HT1080 (cell line): ENCODE results near the gene PNMA1. TPM values are rescaled to one million over a fixed set of nuclear protein-coding genes. Genes with fewer than 3 reads are reported as not detected.
A peak's percentile ranks its signal among the peaks of the same experiment; 100 is the strongest.
"Not testable (repeated sequence)": the region's sequence is repeated elsewhere in the genome, so short reads cannot be mapped to it uniquely, and the experiment has no call there.

Experiments
- DNase-seq: peaks from one replicate; pipeline ENCODE4 v3.0.0-alpha.2; 2015; ENCODE audit warnings: low read depth
- total RNA-seq: library from RNA; depleted of rRNA; stranded (reverse); fragments of >200 nt; shearing (Covaris generic); gene quantifications from 2 replicates; pipeline ENCODE4 v1.2.3, GENCODE V29; 2014

Gene PNMA1
- total RNA-seq, 1 experiment from 2014 or later, result 12.1 TPM

DNA sequence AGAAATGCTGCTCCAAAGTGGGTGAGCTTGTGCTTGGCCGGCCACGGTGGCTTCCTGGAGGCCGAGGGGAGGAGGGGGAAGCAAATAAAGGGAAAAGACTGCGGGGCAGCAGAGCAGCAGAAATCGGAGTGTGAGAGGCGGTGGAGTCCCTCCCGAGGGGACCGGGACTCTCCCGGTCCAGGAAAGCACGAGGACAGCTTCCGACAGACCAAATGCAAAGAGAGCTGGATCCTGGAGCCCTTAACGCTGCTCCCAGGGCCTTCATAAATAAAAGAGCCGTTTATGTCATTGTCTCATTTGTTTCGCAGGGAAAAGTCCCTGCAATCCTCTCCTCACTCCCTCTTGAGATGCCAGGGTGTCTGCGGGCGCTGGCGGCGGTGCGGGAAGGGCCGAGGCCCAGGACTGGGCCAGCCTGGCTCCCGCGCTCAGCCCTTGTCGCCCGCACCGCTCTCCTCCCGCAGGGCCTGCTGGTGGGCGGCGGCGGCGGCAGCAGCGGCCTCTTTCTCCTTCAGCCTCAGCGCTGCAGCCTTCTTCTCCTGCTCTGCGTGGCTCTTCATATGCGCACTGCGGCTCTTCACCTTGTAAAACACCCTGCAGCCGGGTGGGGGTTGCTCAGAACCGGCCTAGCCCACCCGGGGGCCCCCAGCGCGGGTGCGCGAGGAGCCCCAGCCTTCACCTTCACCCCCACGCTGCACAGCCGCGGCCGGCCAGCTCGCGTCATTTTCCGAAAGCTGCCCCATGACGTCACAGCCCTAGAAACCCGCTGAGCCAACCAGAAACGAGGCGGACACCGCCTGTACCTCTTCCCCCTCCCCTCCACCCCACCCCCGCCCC, 4.5 kb upstream of the PNMA1 start:
- DNase-seq, result no peak

DNA sequence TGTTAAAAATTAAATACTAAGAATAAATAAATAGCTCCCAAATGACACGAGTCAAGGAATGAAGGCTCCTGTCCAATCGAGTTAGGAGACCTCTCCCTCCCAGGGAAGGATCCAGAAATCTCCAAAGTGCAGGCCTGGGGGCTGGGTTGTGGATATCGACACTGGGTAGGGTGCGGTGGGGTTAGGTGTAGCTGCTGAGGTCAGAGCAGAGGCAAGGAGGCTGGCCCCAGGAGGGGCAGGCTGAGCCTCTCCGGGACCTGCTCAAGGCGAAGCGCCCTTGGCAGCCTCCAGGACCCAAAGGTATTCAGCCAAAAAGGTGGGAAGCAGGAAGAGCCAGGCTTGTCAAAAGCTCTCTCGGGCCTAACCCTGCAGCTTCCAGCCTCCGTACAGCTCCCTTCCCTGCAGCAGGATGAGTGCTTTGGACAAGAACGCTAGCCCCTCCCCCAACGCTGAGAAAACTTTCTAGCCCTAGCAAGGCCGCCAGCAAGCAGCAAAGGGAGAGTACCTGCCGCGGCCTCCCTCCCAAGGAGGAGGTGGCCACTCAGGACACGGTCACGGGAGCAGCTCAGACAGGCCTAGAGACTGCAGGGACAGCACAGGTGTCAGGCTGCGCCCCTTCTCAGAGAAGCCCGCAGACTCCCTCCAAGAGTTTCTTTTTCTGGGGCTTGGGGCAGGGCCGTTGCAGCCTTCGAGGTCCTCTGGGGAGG, 3.7 kb upstream of the PNMA1 start:
- no peak for DNase-seq

DNA sequence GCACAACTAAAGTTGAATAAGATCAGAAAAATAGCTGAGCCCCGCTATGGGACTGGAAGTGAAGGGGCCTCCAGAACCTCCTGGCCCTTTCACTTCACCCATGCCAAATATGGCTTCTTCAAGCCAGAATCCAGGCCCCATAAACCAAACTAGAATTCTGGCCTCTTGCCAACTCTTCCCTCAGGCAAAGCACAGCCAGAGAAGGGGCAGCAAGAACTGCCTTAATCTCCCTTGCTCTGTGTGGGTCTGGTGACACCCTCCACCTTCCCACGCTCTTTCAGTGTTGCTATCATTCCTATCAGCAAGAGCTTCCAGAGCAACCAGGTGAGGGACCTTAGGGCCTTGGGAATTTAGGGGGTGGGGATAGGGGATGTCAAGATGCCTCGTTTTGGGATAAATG, 3.1 kb upstream of the PNMA1 start:
- no peak for DNase-seq

DNA sequence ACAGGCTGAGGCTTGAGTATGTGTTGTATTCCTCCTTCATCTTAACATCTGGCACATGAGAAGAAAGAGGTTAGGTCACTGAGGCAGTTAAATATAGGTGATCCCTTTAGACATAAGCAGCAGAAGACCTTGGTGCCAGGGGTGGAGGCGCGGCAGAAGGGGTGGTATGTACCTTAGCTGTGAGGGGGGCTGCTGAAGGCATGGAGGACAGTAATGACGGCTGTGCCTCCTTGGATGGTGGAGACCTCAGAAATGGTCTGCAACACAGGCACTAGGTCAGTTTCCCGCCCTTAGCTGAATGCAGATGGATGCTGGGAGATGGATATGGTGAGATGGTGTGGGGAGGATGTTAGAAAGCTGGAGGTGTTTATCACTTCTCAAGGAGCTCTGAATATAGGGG, 1.5 kb upstream of the PNMA1 start:
- no peak for DNase-seq

DNA sequence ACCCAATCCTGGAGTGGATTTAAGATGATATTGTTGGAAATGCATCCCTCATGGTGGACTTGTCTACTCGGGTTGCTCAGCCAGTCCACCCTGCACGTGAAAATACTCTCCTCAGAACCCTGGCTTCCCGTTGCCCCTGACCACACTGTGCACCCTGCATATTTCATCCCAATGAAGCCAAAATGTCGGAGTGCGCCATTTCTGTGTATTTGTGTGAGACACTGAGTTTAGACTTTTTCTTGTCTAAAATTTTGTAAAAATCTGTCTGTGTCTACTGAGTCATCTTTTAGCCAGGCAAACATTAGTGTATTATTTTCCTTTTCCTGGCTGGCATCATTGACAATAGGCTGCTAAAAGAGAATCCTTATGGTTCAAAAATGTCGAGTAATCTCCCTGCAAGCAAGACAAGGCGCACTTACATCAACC, 485 bp upstream of the PNMA1 start:
- no peak for DNase-seq

DNA sequence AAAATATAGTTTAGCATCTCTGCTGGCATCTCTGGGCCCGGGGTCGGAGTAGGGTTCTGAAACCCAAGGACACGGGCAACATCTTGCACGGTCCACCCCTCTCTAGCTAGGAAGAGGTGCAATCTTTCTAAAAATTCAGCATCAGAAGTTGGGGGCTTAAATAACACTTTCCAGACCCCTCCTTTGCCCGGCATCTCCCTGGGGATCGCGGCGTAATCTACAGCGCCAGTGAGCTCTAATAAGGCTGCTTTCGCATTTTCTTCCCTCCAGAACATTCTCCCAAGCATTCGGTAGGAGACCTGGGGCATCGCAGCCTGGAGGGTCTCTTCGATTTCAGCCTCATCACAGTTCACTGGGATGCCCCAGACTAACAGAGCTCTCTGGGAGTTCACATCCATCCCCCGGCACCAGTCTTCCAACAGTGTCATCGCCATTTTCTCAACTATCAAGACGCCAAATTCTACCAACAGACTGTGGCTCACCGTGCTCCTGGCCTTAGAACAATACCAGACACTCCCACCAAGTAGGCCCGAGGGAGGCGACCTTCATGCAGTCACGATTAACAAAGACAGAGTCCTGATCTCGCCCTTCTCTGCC, 880 bp downstream of the PNMA1 start:
- no peak for DNase-seq

DNA sequence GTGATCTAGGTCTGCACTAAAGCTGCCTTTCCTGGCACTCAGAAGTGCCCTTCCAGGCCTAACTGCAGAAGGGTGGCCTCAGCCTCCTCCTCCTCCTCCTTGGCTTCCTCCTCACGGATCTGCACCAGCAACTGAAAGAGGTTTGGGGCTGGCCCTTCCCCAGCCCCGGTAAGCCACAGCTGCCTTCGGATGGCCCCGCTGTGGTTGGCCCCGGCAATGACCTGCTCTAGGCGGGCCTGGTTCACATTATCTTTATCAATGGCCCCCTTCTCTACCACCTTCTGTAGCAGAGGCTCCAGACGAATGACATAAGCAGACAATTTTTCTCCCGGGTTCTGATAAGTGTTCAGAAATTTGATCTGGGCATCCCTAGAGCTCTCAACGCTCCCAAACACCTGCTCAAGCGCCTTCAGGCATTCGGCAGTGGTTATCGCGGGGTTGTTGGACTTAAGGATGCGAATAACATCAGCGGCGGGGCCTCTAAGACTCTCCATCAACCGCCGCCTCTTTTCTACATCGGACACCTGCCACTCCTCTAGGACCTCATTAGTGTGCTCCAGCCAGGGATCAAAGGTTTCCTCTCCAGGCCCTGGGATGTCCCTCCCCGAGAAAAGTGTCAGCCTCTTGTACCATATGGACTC, 1.5 kb downstream of the PNMA1 start:
- DNase-seq, result no peak

DNA sequence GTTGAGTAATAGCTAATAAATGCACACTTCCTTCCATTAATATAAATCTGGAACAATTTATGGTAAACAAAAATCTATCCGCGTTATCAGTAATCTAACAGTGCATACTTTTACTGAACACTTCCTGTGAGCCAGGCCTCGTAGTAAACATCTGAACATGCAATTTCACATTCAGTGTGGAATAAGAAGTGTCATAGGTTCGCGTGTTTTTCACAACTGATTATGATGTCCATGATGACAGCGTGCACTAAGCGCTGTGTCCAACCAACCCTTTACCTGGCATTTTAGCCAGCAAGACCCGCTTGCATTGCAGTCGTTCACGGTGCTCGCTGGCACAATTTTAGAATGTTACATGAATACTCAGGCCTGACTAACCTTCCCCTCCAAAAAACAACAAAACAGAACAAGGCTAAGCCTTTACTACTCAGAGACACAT, 2.1 kb downstream of the PNMA1 start:
- DNase-seq, result no peak

DNA sequence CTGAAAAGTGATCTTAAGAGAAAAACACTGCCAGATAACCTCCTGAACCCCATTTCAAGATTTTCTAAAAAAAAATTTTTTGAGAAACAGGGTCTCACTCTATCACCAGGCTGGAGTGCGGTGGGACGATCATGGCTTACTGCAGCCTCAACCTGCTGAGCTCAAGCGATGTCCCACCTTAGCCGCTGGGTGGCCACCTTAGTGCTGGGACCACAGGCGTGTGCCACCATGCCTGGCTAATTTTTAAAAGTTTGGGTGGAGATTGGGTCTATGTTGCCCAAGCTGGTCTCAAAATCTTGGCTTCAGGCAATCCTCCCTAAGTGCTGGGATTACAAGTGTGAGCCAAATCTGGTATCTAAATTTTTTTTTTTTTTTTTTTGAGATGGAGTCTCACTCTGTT, 3.4 kb downstream of the PNMA1 start:
- DNase-seq, result no peak

DNA sequence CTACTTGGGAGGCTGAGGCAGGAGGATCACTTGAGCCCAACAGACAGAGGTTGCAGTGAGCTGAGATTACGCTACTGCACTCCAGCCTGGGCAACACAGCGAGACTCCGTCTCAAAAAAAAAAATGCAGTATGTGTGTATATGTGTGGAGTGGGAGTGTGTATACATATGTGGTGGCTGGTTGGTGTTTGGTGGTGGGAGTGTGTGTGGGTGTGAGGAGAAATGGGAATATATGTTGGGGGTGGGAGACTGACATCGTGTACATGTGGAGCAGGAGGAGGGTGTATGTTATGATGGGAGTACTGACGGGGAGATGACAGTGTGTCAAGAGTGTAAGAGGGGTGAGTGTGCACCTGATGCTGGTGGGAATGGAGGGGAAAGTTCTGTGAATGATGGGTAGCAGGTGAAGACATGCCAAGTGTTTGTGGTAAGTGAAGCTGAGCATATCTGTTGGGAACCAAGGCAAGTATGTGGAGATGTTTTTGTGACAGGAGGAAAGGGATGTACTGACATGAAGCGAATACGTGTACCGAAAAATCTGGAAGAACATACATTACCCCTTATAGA, 4.2 kb downstream of the PNMA1 start:
- no peak for DNase-seq

DNA sequence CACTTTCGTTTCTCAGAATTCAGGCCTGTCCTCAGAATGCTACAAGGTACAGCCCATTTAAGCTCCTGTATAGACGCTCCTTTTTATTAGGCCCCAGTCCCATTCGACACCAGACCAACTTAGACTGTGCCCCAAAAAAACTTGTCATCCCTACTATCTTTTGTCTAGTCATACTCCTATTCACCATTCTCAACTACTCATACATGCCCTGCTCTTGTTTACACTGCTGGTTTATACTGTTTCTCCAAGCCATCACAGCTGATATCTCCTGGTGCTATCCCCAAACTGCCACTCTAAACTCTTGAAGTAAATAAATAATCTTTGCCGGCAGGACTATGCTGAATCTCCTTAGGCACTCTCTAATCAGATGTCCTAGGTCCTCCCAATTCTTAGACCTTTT, 6.1 kb downstream of the PNMA1 start:
- not testable (repeated sequence) for DNase-seq

DNA sequence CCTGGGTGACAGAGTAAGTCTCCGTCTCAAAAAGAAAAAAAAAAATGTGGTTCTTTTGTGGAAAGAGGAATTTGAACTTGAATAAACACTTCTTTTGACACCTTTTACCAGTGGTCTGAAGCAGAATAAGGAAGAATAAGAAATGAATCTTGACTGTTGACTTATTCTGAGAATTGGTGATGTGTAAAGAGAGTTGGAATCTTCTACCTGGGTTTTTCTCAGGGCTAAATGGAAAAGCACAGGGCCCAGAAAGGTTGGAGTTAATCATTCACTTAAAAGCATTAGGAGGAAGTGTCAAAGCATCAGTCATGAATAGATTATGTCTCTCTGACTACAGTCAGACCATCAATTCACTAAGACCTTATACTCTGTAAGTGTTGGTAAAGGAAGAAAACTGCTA, 13.9 kb downstream of the PNMA1 start:
- no peak for DNase-seq

DNA sequence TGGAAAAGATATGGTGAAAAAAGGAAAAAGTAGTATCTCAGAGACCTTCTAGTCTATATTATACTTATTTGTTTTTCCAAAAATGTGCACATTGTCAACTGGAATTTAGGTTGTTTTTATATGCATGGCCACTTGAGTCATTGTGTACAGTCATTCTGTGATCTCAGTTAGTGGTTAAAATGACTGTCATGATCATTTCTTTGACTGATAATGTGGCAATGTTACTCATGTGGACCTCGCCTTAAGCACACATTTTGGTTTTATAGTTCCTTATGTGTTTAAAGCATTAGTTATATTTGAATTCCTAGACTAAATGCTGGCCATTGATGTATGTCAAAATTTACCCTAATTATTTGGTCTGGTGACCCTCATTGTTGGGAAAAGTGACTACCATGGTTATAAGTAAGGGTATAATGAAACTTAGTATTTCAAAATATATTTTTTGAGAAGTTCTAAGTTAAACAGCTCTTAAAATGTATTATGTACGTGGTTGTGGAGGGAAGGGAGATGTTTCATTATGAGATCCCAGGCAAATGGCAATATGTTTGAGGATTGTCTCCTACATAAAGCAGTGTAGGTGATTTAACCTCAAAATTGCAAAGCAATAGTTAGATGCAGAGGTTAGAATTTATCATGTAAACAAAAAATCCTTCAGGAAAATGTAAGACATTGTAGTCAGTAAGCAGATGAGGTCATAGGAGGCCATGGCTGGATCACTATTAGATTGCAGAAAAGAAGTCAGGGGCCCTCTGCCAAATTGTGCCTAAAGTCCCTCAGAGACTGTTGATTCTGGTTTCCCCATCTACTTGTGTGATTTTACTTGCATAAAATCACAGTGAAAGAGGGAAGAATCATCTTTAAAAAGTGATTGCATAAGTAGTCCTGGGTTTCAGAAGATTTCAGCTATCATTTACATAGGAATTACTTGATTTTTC, 17.5 kb downstream of the PNMA1 start:
- peak; percentile 85 for DNase-seq

DNA sequence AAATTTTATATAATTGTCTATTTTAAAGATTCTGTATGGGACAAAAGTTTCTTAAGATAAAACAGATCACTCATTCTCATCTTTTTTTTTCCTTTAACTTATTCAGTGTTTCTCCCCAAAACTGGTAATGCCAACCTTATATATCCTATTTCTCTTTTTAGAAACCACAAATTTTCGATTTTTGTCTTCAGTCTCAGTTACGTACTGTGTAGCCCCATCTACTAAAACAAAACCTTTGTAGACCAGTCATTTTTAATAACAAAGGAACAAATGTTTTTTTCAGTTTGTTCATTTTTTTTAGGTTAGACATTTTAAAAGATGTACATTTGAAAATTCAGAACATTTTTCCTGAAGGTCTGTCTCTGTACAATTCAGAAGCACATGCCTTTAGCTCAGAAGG, 18.2 kb downstream of the PNMA1 start:
- no peak for DNase-seq

DNA sequence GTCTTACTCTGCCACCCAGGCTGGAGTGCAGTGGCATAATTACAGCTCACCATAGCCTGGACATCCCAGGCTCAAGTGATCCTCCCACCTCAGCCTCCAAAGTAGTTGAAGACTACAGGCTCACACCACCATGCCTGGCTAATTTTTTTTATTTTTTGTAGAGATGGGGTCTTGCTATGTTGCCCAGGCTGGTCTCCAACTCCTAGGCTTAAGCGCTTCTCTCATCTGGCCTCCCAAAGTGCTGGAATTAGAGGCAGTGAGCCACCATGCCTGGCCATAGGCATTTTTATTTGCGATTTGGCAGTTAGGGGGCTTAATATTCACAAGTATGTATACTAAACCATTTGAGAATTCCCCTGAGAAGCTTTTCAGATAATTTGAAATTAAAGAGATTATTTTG, 19.1 kb downstream of the PNMA1 start:
- no peak for DNase-seq

DNA sequence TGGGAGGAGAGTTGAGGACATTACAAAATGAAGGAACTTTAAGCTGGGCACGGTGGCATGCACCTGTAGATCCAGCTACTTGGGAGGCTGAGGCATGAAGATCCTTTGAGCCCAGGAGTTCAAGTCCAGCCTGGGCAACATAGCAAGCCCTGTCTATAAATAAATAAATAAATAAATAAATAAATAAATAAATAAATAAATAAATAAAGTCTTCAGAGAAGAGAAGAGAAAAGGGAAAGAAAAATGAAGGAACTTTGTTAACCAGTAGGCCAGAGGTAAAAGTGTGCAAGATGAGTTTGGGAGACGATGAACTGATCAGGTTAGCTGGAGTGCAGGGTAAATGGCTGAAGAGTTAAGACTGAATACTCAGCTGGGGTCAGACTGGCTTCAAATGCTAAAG, 20.1 kb downstream of the PNMA1 start:
- DNase-seq, result no peak

DNA sequence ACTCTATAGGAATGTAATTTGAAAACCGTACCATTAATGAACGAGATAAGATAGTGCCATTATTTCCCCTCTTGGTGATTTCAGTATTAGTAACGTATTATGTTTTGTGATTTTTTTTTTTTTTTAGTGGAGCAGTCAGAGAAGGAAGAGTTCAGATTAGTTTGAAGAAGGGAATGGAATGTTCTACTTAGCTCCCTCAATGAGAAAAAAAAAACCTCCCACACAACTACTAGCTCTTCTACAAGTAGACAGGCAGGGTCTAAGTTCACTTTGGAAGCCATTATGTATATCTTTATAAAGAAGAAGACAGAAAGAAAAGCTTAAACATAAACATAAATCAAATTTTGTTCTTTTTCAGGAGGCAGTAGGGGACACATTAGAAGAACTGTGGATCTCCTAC, 27.3 kb downstream of the PNMA1 start:
- DNase-seq, result no peak

DNA sequence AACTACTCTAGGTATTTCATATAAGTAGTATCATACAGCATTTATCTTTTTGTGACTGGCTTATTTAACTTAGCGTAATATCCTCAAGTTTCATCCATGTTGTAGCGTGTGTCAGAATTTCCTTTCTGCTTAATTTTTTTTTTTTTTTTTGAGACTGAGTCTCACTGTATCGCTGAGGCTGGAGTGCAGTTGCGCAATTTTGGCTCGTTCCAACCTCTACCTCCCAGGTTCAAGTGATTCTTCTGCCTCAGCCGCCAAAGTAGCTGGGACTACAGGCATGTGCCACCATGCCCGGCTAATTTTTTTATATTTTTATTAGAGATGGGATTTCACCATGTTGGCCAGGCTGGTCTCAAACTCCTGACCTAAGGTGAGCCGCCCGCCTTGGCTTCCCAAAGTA, 28.9 kb downstream of the PNMA1 start:
- no peak for DNase-seq

DNA sequence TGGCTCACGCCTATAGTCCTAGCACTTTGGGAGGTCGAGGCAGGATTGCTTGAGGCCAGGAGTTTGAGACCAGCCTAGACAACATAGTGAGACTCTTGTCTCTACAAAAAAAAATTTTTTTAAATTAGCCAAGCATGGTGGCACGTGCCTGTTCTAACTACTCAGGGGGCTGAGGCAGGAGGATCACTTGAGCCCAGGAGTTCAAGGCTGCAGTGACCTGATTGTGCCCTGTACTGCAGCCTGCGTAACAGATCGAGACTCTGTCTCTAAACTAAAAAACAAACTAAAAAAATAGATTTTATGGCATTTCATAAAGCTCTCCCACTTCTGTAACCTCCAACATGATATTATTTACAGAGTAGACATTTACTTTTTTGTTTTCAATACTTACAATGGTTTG, 29.6 kb downstream of the PNMA1 start:
- DNase-seq, result no peak

DNA sequence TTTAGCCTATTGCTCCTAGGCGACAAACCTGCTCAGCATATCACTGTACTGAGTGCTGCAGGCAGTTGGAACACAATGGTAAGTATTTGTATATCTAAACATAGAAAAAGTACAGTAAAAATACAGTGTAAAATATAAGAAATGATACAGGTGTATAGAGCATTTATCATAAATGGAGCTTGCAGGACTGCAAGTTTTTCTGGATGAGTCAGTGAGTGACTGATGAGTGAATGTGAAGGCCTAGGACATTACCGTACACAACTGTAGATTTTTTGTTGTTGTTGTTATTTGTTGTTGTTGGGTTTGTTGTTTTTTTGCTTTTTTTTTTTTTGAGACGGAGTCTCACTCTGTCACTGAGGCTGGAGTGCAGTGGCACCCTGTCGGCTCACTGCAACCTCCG, 33.4 kb downstream of the PNMA1 start:
- no peak for DNase-seq

DNA sequence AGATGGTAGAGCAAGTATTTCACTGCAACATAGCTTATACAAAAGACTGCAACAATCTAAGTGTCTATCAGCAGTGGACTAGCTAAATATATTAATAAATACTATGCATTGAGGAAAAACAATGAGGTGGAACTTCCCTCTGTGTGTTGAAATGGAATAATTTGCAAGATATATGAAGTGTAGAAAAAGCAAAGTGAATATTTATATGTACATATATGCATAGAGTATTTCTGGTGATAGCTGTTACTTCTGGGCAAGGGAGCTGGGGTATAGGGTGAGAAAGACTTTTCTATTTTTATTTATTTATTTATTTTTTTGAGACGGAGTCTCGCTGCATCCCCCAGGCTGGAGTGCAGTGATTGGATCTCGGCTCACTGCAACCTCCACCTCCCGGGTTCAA, 35.5 kb downstream of the PNMA1 start:
- no peak for DNase-seq
